Measurements from ENCODE around the gene ARMH3.
A peak's percentile ranks its signal among the peaks of the same experiment; 100 is the strongest.
"Not testable (repeated sequence)": the region's sequence is repeated elsewhere in the genome, so short reads cannot be mapped to it uniquely, and the experiment has no call there.

Gene ARMH3

DNA sequence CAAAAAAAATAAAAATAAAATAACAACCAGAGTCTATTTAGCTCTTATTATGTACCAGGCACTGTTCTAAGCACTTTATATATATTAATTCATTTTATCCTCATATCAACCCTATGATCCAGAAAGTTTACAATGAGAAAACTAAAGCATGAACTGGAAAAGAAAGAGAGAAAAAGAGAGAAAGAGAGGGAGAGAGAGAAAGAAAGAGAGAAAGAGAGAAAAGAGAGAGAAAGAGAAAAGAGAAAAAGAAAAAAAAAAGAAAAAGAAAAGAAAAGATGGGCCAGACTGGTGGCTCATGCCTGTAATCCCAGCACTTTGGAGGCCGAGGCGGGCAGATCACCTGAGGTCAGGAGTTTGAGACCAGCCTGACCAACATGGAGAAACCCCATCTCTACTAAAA lies 9.9 kb downstream of the ARMH3 start:
- no peak for DNase-seq

DNA sequence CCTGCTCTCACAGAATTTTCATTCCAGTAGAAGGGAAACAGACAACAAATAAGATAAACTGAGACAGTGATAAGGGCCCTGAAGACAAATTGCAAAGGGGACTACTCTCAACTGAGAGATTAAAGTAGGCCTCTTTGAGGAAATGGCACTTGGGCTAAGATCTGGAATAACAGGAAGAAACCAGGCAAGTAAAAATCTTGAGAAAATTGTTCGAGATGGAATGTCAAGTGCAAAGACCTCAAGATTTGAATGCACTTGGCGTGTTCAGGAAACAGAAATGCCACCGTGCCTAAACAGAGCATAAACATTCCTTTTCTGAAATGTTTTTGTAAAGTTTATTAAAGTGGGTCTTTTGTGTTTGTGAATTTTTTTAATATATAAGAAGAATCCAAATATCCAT lies 10.7 kb downstream of the ARMH3 start:
- no peak for DNase-seq

DNA sequence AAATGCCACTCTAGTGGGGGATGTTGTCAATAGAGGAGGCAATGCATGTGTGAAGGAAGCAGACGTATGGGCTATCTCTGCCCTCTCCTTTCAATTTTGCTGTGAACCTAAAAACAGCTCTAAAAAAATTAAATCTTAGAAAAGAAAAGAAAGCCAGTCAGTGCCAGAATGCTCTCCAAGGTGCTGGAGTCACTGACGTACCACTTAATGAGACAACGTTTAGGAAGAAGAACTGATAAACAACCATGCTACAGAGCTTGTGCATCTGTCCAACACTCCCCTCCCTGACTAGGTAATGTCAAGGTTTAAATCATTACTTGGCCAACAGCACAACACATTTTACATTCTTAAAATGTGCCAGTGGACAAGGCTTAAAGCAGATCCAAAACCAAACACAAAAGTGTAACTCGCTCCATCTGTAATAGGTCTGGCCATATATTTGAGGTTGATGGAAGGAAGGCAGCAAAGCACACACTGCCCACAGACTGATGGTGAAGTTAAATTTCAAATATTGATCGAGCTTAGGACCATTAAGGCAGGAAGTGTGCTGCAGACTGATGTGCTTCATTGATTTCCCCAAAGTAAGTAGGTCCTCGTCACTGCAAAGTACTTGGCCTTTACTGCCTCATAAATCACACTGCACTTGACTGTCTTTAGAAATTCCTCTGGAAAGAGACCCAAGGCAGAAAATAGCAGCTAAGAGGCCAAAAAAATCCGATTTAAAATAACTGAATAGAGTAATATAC lies 15.5 kb downstream of the ARMH3 start:
- no peak for DNase-seq

DNA sequence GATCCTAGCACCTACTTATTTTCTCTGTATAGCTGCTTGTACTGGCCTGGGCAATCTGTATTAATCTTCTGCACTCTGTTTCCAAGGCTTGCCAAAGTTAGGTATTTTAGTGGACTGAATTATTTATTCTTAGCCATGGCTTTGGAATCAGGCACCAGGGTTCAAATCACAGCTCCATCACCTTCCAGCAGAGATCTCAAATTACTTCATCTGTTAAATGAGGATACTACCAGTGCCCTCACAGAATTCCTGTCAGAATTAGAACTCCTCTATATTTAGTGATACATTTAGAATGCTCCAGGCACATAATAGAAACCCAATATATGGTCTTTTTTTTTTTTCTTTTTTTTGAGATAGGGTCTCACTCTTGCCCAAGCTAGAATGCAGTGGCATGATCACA lies 17.6 kb downstream of the ARMH3 start:
- no peak for DNase-seq

DNA sequence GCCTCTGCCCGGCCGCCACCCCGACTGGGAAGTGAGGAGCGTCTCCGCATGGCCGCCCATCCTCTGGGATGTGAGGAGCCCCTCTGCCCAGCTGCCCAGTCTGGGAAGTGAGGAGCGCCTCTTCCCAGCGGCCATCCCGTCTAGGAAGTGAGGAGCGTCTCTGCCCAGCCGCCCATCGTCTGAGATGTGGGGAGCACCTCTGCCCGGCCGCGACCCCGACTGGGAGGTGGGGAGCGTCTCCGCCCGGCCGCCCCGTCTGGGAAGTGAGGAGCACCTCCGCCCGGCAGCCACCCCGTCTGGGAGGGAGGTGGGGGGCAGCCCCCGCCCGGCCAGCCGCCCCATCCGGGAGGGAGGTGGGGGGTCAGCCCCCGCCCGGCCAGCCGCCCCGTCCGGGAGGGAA lies 20.2 kb downstream of the ARMH3 start:
- not testable (repeated sequence) for DNase-seq

DNA sequence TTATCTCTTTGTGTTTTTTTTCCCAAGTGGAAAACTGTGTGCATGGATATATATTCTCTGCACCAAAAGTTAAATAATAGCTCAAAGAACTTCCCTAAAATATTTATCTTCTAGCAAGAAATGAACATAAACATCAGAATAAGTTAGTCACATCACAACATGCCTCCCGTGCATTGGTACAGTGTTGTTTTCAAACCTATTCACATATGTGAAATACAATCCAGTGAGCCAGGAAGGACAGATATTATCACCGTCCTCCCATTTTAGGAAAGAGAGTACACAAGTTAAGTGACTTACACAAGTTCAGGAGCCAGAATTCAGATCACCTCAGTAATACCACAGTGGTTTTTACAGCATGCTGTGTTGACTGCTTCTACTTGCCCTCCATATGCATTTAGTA lies 22.2 kb downstream of the ARMH3 start:
- DNase-seq, result no peak

DNA sequence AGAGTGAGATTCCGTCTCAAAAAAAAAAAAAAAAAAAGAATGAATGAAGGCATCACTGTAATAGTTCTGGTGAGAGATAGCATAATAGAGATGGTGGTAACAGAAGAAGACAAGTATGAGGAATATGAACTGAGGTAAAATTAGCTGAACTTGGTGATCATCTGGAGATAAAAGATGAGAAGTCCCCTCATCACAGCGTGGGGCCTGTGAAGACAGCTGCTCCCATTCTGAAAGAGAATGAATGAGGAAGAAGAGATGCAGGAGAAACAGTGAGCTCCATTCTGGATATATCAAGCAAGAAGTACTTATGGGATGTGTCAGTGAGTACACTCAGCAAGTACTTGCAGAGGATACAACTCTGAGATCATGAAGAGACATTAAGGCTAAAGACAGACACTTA lies 28.7 kb downstream of the ARMH3 start:
- DNase-seq, result no peak

DNA sequence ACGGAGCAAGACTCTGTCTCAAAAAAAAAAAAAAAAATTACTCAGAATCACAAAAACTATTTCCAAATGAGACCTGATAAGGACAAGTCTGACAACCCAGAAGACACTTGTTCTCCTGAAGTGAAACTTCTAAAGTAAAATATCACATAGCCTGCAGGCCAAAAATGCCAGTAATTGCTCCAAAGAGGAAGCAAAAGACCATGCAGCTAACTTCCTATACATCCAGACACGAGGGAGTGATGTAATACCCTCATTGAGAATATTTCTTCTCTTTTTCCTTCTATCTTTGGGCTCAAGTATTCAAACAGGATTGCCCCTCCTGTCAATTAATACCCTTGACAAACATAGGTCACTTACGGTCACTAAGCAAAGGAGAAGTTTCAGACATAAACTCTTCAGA lies 31.2 kb downstream of the ARMH3 start:
- DNase-seq, result no peak

DNA sequence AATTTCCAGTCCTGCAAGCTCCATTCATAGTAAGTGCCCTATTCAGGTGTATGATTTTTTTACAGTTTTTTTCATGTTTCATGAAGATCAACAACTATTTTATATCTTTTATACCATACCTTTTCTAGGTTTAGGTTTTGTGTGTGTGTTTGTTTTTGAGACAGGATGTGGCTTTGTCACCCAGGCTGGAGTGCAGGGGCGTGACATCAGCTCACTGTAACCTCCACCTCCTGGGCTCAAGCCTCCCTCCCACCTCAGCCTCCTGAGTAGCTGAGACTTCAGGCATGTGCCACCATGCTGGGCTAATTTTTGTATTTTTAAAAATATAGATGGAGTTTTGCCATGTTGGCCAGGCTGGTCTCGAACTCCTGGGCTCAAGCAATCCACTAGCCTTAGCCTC lies 35.0 kb downstream of the ARMH3 start:
- DNase-seq, result no peak

DNA sequence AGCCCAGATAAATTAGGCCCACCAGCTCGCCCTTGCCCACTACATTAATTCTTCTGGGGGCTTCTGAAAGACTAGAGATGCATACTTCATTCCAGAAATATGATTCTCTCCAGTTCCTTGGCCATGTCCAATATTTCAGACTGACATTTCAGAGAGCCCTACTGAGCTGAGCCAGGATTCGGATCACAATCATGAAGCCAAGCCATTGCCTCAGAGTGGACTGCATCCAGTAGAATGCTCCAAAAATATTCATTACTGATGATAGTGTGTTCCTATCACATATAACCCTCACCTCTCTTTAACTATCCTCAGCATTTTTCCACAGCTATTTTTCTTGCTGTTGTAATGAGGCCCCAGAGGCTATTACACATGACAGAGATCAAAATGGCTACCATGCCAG lies 38.7 kb downstream of the ARMH3 start:
- DNase-seq, result no peak

DNA sequence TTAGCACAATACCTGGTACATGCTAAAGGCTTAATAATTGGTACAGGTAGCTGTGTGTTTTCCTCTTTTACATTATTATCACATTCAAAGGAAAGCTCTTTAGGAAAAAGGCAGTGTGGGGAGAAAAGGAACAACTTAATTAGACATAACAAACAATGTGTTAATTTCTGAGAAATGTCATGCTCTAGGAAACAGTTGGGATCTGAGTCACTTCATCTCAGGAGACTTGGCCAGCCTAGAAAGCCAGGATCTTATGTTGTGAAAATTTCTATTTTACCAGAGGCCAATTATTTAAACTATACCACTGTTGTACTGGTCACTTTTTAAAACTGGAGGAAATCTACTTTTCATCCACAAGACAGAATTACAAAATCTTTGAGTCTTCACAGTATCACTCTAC lies 39.6 kb downstream of the ARMH3 start:
- no peak for DNase-seq

DNA sequence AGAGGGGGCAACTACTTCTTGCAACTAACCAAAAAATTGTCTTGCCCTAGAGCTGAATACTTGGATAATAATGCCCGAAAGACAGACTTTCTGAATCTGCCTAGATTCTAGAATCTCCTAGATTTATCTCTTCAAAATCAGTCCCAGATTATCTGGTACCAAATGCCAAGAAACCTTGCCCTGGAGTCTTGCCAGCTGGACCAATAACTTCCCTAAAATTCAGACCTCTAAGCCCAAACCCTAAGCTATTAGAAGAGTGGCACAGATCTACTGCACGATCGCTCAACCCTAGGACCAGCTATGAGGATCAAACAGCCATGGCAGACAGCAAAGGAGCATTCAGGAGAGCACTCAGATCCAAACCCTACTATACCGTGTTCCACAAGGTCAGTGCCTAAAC lies 45.0 kb downstream of the ARMH3 start:
- no peak for DNase-seq

DNA sequence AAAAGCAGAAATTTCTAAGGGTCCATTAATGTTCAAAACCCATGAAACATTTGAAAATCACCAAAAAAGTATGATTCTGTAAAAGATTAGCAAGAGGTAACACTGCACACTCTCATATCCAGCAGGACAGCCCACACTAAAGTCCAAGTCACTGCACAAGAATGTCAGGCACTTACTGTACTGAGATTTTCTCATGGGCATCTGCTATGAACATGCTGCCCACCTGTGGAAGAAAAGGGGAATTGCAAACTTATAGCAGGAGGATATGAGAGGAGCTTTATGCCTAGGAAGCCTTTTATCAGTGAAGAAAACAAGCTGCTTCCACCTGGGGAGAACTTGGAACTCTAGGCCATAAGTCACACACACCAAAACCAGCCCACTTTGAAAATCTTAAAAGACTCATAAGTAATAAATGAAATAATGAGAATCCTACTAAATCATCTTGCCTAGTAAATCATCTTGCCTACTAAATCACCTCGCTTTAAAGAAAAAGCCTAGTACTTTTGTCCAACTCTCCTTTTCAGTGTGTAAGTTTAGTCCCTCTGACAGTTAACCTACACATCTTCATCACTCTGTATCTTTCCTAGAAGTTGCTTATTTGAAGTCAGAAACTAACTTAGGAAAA lies 46.1 kb downstream of the ARMH3 start:
- peak; percentile 58 to 88 for DNase-seq

DNA sequence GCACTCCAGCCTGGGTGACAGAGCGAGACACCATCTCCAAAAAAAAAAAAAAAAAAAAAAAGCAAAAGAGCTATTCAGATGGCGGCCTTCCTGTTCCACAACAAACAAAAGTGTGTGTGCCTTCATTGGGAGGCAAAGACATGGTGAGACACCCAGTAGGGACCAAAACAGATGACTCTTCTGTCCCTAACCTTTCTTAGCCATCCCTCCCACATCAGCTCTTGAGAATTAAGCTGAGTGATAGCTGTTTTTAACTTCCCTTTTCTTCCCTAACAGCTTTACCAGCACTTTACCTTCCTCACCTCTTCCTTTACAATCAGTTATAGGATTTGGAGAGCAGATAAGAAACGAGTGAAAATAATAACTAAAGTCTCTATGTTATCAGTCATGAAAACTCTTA lies 48.2 kb downstream of the ARMH3 start:
- no peak for DNase-seq

DNA sequence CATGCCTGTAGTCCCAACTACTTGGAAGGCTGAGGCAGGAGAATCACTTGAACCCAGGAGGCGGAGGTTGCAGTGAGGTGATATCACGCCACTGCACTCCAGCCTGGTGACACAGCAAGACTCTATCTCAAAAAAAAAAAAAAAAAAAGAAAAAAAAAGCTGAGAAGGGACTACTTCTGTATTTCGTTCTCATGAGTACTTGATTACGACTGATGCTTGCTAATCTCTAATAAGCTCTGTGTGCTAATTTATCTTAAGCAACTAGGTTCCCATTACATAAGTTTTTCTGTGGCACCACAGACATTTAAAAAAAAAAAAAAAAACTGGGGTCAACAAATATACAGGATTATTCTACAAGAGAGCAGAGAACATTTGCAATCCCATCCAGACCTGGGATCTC lies 48.9 kb downstream of the ARMH3 start:
- DNase-seq, result not testable (repeated sequence)

DNA sequence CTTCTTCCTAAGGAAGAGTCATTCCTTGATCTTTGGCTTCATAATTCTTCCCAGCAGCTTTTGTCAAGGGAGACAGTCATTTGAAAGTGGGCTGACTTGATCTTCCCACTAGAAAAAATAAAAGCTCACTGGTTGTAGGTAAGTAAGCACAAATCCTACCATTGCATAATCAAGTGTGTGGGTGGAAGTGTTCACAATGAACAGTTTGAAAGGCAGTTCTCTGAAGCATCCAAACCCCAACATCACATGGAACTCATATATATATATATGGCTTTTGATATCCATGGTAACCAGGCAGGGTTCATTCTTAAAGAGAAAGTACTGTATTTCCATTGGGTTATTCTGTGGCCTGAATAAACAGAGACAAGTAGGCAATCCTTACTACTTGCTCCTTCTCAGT lies 51.6 kb downstream of the ARMH3 start:
- no peak for DNase-seq

DNA sequence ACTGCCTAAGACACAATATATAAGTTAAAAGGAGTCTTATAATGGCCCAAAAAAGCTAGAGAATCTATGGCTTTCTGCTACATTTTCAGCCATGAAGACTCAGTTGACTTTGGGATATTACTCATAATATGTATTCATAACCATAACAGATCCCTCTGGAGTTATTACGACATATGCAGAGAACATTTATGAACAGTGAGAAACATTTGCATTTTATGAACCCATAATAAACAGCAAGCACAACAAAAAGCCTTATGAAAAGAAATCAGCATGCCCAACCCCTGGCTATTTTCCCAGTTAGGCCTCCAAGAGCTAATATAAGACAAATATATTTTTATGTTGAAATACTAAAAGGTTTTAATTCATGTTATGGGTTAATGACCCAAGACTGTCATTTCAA lies 52.4 kb downstream of the ARMH3 start:
- no peak for DNase-seq

DNA sequence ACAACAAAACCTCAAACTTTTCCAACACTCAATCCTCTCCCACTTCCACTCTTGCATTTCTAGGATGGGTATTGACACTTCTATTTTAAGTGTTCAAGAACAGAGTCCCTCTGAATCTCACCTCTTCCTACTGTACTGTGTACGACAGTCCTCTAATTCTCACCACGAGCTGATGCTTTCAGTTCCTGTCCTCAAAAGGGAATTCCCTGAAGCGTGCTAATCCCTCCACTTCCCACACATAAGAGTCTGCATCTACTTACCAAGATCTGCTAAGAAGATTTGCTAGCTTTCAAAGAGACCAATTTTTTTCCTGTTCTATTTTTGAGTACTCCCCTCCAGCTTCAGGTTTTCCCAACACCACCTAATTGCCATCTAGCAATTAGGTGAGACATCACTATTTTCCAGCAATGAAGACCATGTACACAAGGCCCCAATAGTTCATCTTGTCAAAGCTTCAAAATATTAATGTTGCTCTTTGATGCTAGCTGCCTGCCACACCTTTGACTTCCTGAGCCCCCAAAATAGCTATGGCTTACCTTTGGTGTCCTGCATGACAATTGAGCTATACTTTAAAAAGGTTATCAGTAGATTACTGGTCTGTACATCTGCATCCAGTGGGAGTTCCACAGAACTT lies 54.4 kb downstream of the ARMH3 start:
- no peak for DNase-seq

DNA sequence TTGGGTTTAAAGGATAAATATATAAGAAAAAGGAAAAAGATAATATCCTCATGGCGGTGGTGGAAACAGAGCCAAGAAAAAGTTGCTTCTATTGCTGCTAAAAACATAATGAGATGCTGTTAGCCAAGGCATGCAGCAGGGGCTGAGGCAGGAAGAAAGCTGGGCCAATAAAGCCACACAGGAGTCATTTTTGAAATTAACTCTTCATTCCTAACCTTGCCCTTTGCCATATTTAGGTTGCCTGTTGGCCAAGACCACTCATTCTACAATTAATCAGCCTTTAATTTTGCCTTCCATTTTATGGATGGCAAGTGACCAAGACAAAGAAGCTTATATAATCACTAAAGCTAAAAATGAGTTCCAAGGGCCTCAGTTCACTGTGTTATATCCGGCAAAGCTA lies 58.2 kb downstream of the ARMH3 start:
- DNase-seq, result no peak

DNA sequence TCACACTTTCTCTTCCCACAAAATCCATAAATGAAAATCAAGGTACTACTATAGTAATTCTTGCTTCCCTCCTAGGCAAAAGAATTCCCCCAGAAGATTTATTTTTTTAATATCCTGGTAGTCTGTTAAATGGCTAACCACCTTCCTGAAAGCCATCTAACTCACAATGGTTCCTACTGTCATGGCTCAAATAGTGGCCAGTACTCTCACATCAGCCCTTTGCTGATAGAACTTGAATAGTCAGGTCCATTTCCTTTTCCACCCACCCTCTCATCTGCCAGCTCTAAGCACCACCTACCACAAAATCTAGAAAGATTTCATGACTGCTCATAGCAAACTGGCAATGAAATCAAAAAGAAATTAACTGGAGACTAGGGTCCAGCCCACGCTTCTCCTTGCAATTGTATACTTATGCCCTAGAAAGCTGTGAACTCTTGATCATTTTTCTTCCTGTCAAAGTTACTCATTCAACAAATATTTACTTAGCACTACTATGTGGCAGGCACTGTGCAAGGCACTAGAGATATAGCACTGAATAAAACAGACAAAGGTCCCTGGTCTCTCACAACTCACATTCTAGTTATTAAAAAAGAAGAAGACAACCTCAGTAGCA lies 60.4 kb downstream of the ARMH3 start:
- no peak for DNase-seq

DNA sequence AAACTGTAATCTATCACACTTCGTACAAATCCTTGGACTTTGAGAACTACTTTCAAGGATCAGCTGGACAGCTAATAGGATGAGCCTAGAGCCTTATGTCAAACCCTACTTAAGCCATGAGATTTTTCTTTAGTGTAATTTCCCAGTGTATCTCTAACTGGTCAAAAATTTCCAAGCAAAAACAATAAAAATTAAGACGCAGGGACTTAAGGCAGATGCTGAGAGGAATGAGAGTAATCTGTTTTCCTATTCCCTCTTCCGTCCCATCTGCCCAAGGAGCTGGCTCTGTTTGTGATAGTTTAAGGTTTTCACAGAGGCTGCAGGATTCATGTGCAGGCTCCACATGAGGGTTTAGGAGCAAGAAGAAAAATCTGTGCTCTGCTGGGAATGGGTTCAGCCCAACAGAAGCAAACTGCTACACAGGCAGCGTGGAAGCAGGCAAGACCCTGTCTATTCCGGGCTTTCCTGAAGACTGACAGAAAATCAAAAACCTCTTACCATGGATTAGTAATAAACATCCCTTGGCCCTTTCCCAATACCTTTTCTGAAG lies 62.2 kb downstream of the ARMH3 start:
- no peak for DNase-seq

DNA sequence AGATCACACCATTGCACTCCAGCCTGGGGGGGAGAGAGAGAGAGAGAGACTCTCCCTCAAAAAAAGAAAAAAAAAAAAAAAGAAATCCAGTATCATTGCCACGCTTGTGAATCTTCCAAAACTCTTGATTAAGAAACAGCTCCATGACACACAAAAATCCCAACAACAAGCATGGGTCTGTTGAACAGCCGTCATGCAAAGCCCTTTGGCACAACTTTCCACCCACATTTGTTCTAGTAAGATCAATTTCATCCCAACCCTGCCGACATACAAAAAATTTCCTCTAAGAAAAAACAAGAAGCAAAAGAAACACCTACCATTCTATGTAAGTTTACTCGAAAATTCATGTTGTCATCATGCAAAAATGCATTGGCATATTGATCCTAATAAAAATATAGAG lies 62.8 kb downstream of the ARMH3 start:
- DNase-seq, result no peak

DNA sequence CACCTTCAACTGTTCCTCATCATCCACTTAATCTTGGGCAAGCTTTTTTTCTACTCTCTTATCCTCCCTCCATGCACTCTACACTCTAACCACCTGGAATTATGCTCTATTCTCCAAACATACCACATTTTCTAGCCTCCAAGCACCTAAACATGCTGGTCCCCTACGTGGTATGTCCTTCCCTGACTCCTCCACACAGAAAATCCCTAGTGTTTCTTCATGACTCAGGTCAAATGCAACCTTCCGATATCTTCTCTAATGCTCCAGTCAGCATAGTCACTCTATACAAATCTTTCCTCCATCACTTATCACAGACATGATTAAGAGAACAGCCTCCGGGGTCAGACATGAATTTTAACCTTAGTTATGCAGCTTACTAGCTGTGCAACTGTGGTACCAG lies 68.8 kb downstream of the ARMH3 start:
- no peak for DNase-seq

DNA sequence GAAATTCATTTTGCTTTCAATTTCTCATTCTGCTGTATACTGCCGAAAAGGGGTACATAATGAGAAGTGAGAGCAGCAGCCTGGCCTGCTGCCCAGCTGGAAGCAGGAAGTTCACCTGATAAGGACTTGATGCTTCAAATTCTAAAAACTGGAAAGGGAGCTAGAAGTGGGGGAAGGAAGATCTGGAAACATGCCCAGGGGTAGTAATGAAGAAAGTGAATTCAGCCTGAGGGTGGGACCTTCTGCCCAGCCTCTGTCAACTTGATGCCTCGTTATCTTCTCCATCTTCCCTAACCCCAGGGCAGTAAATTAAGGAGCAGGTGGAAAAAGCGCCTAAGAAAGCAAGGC lies 69.4 kb downstream of the ARMH3 start:
- no peak for DNase-seq

All from SW 1271 (cell line).